Activated T-cell treated with anti-CD3 and anti-CD28 coated beads for 24 hours (primary cell): Measurements from ENCODE around the gene TPRN.

ENCODE experiments used
- DNase-seq: peaks from one replicate; pipeline ENCODE4 v3.0.0-alpha.2; 2020; ENCODE audit warnings: low read depth

The TPRN gene

GRCh38 chr9:137224830-137225694, 24.5 kb upstream of the TPRN start, which contains the start of gene CYSRT1:
Gene CYSRT1 (plus strand): TSS chr9:137225174. CDS start chr9:137225622, 448 bp downstream.
- DNase-seq, result no peak

DNA sequence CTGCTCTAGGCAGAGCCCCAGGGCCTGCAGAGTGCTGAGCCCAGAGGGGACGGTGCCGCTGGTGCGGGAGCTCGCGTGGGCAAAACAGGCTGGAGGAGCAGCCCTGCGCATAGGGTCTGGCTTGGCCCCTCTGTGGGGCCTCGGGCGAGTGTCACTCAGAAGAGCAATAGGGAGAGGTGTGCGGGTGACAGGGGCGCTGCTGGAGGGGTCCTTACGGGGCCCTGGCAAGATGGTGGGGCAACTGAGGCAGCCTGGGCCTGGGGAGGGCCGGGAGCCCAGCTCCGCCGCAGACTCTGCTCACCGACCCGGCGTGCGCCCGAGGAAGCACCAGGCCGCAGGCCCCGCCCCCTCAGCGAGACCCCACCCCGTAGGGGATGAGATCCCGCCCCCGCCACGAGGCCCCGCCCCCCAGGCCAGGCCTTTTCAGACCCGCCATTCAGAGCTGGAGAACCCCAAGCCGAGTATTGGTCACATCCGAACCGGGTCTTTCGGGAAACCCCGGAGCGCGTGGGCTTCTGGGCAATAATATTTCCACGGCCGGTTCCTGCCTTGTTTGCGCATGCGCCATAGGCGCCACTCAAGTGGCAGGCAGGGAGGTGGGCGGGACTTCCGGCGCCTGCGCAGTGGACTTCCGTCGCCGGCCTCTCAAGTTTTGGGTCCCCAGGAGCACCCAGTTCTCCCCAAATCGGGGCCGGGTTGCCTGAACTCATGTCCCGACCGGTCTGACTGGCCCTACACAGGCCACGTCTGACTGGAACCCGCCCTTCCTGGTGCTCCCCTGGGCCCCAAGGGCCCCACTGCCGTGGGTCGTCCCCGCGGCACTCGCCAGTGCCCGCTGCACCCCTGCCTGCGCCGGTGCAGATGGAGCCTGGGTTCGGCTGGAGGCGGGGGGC, 22.8 kb upstream of the TPRN start:
- DNase-seq, result peak; percentile 98

GRCh38 chr9:137222190-137223077, 21.9 kb upstream of the TPRN start, which contains the start of gene RNF208:
Gene RNF208 (minus strand): TSS chr9:137222240. CDS start chr9:137221212, 1,028 bp downstream.
- no peak for DNase-seq

DNA sequence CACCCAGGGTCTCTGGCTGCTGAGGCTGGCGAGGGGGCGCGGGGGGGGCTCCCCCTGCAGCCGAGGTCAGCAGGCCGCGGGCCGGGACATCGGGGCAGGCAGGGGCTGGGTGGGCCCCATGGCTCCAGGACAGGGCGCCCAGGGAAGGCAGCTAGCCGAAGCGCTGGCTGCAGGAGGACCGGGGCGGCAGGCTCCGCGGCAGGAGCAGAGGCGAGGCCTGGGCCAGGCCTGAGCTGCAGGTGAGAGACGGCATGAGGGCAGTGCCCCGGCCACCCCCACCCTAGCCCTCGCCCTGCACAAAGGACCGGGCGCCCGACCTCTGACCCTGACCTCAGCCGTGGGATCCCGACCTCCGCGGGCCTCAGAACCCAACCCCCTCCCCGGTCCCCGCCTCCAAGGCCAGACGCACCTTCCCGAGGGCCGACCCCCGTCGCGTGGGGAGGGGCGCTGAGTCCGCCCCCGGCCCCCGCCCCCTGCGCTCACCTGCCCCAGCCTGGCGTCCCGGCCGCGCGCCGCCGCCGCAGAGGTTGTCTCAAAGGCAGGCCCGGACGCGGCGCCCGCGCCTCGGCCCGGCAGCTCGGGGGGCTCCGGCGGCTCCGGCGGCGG, 21.1 kb upstream of the TPRN start:
- no peak for DNase-seq

DNA sequence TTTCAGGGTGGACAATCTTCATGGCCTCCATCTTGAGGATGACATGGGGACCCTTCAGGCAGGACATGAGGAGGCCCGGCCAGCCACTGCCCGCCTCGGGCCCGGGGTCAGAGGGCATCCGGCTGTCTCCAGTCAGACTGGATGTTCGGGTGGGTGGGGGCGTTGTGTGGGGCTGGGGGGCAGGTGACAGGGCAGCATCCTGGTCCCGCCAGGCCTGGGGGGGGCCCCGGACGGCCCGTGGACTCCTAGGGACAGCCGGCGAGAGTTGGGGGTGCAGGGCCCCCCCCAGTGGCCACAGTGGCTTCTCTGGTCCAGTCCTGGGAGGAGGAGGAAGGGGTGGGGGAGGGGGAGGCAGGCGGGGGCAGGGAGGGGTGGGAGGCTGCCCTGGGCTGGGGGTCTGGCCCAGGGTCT, 20.6 kb upstream of the TPRN start:
- DNase-seq, result no peak

DNA sequence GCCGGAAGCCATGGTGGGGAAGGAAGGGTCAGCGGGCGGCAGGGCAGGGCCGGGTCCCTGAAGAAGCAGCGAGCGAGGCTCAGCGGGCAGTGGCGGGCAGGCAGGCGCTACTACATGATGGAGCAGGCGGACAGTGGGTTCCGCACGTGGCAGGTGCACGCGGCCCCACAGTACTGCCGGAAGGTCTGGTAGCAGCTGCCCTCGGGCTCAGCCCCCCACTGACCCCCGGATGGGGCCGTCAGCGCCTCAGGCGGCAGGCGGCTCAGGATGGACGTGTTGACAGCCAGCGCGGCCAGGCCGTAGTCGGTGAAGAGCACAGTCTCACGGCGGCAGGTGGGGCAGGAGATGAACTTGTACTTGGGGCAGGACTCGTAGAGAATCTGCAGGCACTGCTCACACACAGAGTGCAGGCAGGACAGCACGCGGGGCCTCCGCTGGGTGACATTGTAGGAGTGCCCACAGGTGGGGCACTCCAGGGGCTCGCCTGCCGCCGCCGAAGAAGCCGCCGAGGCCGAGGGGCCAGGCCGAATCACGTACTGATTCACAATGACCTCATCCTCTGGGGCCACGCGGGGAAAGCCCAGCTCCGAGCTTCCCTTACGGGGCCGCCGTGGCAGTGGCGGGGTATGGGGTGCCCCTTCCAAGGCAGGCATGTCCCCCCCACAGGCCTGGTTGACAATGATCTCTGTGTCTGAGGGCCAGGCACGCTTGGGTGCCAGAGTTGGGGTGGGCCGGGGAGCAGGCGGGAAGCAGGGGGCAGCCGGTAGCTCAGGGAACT, 20.0 kb upstream of the TPRN start:
- no peak for DNase-seq

DNA sequence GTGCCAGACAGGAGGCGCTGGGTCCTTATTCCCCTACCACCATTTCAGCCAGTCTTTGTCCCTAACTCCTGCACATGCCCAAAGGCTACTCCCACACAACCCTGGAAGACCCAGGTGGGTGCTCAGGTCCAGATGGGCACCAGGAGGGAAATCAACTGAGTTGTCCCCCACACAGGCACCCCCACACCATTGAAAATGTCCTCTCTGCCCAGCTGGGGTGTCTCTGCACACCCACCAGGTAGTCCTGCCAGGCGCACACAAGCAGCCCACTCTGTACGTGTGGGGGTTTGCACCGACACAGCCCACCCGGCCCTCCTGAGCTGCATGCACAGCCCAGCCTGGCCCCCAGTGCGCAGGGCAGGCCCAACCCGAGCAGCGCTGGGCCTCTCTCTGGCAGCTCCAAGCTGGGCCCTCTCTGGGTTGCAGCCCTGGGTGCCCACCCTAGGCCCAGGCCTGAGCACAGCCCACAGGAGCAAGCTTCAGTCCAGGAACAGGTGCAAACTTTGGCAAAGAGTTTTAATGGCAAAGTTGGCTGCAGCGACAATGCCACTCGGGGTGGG, 19.3 kb upstream of the TPRN start:
- DNase-seq, result no peak

DNA sequence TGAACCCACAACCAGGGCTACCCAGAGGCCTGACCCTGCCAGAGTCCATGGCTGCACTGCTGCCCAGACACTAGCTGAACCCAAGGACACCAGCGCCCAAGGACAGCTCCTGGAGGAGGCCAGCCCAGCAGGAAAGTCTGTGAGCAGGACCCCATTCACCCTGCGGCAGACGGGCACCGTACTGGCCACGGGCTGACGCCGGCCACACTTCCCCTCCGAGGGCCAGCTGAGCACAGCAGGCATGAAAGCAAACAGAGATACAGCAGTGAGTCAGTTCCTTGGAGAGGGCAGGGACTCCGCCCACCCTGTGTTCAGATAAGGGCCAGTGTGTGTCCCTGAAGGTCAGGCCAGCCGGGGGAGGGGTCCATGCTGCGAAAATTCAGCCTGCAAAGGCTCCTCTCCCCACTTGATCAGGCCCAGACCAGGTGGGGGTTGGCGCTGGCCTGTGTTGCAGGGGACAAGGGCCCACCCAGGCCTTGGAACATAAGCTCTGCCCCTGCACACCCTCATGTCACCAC, 18.3 kb upstream of the TPRN start:
- no peak for DNase-seq

DNA sequence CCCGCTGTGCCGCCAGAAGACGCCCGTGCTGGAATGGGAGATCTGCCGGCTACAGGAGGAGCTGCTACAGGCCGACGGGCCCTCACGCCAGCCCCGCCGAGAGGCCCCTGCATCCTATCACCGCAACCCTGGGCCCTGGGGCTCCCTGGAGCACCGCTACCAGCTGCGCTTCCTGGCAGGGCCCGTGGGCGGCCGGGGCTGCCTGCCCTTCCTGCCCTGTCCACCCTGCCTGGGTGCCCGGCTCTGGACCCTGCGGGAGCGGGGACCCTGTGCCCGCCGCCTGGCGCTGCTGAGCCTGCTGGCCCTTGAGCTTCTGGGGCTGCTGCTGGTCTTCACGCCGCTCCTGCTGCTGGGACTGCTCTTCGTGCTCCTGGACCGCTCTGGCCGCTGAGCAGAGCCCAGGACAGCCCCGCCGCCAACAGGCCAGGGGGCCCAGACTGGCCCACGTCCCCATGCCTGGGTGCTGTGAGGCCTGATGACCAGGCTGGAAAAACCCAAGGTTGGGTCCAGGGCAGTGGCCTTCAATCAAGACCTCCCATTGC, 17.7 kb upstream of the TPRN start:
- DNase-seq, result no peak

DNA sequence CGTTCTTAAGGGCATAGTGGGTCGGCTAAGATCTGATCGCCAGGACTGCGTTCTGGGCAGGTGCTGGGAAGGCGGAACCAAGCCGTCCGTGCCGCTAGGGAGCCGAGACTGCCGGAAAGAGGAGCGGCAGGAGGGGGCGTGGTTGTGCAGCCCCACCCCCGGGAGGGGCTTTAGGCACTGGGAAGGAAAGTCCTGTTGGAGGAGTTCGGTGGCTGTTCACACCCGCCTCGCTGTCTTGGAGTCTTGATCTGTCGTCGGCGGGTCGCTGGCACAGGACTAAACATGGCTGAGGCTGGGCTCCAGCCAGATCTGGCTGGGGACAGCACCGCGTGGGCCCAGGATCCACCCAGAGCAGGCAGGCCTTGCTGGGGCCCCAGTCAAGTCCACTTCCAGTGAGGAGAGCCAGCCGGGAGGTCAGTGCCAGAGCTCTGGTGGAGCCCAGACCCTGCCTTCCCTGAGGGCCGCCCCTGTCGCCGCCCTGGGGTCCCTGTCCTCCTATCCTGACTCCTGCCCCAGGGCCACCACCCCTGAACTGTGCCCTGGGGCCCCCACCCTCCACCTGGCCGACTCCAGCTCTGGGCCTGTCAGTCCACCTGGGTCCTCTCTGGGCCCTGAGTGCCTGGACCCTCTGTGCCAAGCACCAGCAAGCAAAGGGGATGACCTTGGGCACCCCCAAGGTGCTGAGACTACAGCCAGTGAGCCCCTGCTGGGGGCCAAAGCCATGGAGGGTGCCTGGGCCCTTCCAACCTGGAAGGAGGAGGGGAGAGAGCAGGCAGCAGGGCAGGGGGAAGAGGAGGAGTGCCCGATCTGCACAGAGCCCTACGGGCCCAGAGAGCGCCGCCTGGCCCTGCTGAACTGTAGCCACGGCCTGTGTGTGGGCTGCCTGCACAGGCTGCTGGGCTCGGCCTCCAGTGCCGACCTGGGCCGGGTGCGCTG, 17.0 kb upstream of the TPRN start:
- DNase-seq, result no peak

DNA sequence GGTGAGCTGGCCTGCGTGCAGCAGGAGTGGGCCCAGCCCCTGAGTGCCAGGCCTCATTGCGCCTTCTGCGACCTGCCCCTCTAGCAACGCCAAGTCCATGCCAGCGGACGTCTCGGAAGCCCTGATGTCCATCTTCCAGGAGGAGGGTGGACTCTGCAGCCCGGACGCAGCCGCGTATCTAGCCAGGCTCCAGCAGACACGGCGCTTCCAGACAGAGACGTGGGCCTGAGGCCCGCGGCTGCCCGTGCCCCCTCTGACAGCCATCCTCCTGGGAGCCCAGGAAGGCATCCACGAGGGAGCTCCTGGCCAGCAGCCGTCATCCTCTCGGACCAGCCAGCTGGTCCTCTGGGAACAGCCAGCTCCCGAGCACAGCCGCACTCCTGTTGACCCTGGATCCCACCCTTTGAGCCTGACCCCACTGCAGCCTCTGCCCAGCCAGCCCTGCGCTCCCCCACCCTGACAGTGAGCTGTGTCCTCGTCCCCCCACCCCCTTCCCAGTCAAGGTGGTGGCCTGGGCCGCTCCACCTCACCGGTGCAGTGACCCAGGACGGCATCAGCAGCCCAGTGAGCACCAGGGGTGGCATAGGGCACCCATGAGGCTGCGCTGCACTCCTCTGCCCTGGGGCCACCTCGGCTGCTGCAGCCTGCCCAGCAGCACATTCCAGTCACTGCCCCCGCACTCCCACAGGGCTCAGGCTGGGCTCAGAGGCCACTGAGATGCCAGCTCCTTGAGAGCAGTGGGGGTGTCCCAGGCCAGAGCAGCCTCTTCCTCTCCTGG, 15.8 kb upstream of the TPRN start:
- no peak for DNase-seq

GRCh38 chr9:137215196-137215986, 14.8 kb upstream of the TPRN start:
- no peak for DNase-seq

DNA sequence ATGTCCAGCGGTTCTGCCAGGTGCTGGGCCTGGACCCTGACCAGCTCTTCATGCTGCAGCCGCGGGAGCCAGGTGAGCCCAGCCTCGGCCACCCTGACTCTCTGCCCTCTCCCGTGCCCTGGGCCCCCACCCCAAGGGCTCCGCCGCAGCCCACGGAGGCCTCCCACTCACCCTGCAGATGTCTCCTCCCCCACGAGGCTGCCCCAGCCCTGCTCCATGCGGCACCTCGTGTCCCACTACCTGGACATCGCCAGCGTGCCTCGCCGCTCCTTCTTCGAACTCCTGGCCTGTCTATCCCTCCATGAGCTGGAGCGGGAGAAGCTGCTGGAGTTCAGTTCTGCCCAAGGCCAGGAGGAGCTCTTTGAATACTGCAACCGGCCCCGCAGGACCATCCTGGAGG, 14.1 kb upstream of the TPRN start:
- DNase-seq, result no peak

DNA sequence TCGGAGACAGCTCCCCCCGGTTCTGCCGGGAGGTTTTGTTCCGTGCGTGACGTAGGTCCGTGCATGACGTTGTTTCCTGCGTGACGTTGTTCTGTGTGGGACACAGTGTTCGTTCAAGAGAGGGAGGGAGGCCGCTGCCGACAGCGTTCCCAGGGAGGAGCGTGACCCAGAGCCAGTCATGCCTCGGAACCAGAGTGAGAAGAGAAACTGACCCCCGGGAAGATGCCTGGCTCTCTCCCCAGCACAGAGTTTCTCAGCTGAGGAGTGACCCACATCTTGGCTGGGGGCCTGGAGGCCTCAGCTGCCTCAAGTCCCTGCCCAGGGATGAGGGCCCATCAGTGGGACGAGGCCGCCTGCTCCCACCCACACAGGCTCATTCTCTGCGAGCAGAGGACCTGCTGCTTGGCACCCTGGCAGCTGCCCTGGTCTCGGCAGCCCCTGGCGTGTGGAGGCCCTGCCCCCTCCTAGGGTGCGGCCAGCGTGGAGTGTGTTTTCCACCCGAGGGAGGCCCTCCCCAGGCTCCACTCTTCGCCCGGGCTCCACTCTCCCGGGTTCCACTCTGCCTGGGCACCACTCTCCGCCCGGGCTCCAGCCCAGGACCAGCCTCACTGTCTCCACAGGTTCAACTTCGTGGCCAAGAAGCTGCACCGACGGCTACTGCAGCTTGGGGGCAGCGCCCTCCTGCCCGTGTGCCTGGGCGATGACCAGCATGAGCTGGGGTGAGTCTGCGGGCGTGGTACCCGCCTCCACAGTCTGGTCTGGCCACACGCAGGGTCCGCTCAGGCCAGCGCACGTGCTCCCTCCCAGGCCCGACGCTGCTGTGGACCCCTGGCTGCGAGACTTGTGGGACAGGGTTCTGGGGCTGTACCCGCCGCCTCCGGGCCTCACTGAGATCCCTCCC, 12.9 kb upstream of the TPRN start:
- no peak for DNase-seq

GRCh38 chr9:137212520-137212919, 12.0 kb upstream of the TPRN start:
- no peak for DNase-seq

DNA sequence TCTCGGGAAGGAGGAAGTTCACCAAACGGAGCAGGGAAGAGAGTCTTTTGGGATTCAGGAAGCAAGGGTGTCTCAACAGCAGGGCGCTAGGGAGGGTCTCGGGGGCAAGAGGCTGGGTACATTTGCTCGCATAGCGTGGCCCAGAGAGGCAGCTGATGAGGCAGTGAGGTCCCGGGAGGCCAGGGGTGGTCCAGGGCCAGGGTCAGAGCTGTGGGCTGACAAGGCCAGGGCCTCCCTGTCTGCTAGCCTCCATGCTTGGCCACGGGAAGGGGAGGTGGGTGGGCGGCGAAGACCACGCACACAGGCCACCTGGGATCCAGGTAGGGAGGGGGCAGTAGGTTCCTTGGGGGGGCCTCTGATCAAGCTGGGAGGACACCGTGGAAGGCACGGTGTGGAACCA, 11.0 kb upstream of the TPRN start:
- DNase-seq, result no peak
